Osteoblast (primary cell): ENCODE results near the gene CTDP1. TPM values are rescaled to one million over a fixed set of nuclear protein-coding genes. Genes with fewer than 3 reads are reported as not detected.

ENCODE experiments used
- DNase-seq: peaks from one replicate; pipeline ENCODE4 v3.0.0; 2011; ENCODE audit warnings: low spot score, mixed read lengths; ENCODE audit not compliant: insufficient read length; ENCODE audit errors: missing footprints
- H2AFZ ChIP-seq: 2 replicates; pipeline ENCODE4 v1.6.0; 2011; ENCODE audit warnings: mild to moderate bottlenecking, low read length
- H3K27ac ChIP-seq: 2 replicates; pipeline ENCODE4 v1.5.1; 2011; ENCODE audit warnings: mild to moderate bottlenecking, low read depth, low read length, moderate library complexity
- H3K27me3 ChIP-seq: 2 replicates; pipeline ENCODE4 v1.6.0; 2012; ENCODE audit warnings: mild to moderate bottlenecking, control low read depth, inconsistent platforms, low read length, moderate library complexity; ENCODE audit not compliant: insufficient read depth
- H3K36me3 ChIP-seq: 2 replicates; pipeline ENCODE4 v1.5.1; 2011; ENCODE audit warnings: mild to moderate bottlenecking, low read length, control low read depth, moderate library complexity; ENCODE audit not compliant: insufficient read depth
- H3K4me1 ChIP-seq: 2 replicates; pipeline ENCODE4 v1.5.1; 2011; ENCODE audit warnings: mild to moderate bottlenecking, low read length, control low read depth, moderate library complexity; ENCODE audit not compliant: insufficient read depth
- H3K4me2 ChIP-seq: 2 replicates; pipeline ENCODE4 v1.6.0; 2011; ENCODE audit warnings: mild to moderate bottlenecking, low read length; ENCODE audit not compliant: insufficient read depth
- H3K4me3 ChIP-seq: fragments of 200-600 bp; sonication (generic); 3 replicates; pipeline ENCODE4 v1.5.1; 2012; ENCODE audit warnings: mild to moderate bottlenecking, low read length, inconsistent platforms; ENCODE audit not compliant: insufficient read depth
- H3K79me2 ChIP-seq: 2 replicates; pipeline ENCODE4 v1.6.0; 2012; ENCODE audit warnings: mild to moderate bottlenecking, low read length, control low read depth, inconsistent platforms; ENCODE audit not compliant: insufficient read depth
- H3K9me3 ChIP-seq: 2 replicates; pipeline ENCODE4 v1.5.1; 2011; ENCODE audit warnings: low read depth, low read length, control low read depth
- H4K20me1 ChIP-seq: 2 replicates; pipeline ENCODE4 v1.6.0; 2012; ENCODE audit warnings: mild to moderate bottlenecking, low read length, control low read depth; ENCODE audit not compliant: insufficient read depth
- total RNA-seq: library from RNA; depleted of rRNA; stranded (reverse); fragments of >200 nt; gene quantifications from 2 replicates; pipeline ENCODE4 v1.2.3, GENCODE V29; 2012
- TF ChIP-seq, protein P1 (sequence below): IDR thresholded peaks from 2 replicates; pipeline ENCODE4 v1.5.1; 2011; ENCODE audit warnings: mild to moderate bottlenecking, low read depth, low read length, moderate library complexity; ENCODE audit errors: extremely low read depth

The CTDP1 gene
- total RNA-seq, 1 donor, result 26.8 TPM

DNA sequence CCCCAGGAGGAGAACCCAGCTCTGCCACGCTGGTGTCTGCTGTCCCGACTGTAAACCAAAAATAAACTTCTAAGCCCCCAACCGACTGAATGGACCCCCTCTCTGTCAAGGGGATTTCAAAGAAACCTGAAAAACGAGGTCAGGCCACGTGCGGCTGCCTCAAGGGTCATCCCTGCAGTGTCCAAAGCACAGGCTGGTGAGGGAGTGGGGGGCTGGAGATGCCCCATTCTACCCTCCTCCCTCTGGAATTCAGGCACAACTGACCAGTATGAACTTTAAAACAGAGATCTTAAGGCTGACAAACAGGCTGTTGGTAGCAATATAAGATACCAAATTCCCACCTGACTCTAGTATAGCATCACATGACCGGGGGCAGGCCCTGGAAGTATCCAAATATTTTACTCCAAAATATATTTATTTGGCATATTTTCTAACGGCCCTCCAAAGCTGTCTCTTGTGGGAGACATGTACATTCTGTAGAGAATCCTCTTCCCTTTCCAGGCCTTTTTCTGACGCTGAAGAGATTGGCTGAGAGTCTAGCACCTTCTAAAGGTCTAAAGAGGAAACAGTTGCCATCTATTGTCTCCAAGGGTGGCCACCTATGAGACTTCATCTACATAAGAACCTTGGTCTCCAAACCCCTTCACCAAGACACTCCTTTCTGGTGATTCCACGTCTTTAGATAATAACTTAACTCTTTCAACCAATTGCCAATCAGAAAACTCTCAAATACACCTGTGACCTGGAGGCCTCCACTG is 40.4 kb upstream of the CTDP1 start:
- TF ChIP-seq, protein P1, sequence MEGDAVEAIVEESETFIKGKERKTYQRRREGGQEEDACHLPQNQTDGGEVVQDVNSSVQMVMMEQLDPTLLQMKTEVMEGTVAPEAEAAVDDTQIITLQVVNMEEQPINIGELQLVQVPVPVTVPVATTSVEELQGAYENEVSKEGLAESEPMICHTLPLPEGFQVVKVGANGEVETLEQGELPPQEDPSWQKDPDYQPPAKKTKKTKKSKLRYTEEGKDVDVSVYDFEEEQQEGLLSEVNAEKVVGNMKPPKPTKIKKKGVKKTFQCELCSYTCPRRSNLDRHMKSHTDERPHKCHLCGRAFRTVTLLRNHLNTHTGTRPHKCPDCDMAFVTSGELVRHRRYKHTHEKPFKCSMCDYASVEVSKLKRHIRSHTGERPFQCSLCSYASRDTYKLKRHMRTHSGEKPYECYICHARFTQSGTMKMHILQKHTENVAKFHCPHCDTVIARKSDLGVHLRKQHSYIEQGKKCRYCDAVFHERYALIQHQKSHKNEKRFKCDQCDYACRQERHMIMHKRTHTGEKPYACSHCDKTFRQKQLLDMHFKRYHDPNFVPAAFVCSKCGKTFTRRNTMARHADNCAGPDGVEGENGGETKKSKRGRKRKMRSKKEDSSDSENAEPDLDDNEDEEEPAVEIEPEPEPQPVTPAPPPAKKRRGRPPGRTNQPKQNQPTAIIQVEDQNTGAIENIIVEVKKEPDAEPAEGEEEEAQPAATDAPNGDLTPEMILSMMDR, result no peak
- Histone ChIP-seq H2AFZ (no peak overlapping the region), H3K79me2 (no peaks in the 10 kb centered on the region), H4K20me1 (no peaks in the 10 kb centered on the region), H3K36me3 (no peaks in the 10 kb centered on the region), H3K4me3 (no peak overlapping the region), H3K27me3 (peaks cover 4% of the 10 kb centered on the region), H3K4me2 (no peak overlapping the region), H3K27ac (no peak overlapping the region), H3K9me3 (no peaks in the 10 kb centered on the region), H3K4me1 (peaks cover 3% of the 10 kb centered on the region)
- DNase-seq, result no peak

DNA sequence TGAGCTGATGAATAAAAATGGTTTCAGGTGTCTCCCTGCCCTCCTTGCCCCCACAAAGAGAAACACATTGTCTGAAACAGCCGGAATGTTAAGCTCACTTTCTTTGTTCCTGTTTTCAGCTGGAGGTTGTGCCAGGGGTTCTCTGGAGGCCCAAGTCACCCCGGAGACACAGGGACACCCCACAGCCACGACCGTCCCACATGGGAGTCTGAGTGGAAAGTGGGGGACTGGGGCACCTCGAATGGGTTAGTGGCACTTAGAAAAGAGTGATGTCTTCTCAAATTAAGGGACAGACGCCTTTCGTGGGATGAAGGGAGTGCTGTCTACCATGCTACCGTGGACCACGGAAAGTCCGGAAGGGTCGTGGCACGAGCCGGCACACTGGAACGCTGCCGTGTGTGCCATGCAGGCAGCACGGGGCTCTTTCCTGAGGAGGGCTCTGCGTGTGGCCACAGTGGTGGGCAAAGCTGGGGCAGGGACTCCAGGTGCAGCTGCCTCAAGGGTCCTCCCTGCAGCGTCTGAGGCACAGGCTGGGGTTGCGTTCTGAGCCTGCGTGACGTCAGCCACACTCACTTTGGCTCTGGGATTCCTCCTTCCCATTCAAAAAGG is 39.4 kb upstream of the CTDP1 start:
- Histone ChIP-seq H3K4me1 (no peaks in the 10 kb centered on the region), H3K27me3 (peaks cover 4% of the 10 kb centered on the region)
- TF ChIP-seq, protein P1, result no peak

DNA sequence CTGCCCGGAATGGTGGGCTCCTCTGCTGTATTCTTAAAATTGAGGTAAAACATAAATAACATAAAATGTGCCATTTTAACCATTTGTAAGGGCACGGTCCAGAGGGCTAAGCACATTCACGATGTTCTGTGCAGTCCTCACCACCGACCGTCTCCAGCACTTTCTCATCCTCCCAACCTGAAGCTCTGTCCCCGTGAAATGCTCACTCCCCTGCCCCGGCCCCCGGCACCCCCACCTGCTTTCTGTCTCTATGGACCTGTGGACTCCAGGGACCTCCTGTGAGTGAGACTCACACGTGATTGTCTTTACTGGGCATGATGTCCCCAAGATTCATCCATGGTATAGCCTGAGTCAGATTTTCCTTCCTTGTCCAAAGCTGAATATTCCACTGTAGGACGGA is 38.7 kb upstream of the CTDP1 start:
- peak; percentile 67 for DNase-seq
- Histone ChIP-seq H3K4me3 (no peak overlapping the region), H3K36me3 (no peaks in the 10 kb centered on the region), H3K27me3 (peaks cover 6% of the 10 kb centered on the region), H3K4me1 (no peaks in the 10 kb centered on the region), H3K79me2 (no peaks in the 10 kb centered on the region), H4K20me1 (no peaks in the 10 kb centered on the region), H3K4me2 (no peak overlapping the region), H2AFZ (no peak overlapping the region), H3K9me3 (no peaks in the 10 kb centered on the region), H3K27ac (no peak overlapping the region)
- TF ChIP-seq, protein P1, result no peak

More for the DNA sequence above, 39.4 kb upstream of the CTDP1 start:
- H3K9me3 ChIP-seq, result no peaks in the 10 kb centered on the region
- H3K4me2 ChIP-seq, result no peak overlapping the region
- DNase-seq, result no peak
- H3K36me3 ChIP-seq, result no peaks in the 10 kb centered on the region
- no peak overlapping the region for H3K27ac ChIP-seq
- no peaks in the 10 kb centered on the region for H3K79me2 ChIP-seq
- no peak overlapping the region for H3K4me3 ChIP-seq
- H4K20me1 ChIP-seq, result no peaks in the 10 kb centered on the region
- H2AFZ ChIP-seq, result no peak overlapping the region

DNA sequence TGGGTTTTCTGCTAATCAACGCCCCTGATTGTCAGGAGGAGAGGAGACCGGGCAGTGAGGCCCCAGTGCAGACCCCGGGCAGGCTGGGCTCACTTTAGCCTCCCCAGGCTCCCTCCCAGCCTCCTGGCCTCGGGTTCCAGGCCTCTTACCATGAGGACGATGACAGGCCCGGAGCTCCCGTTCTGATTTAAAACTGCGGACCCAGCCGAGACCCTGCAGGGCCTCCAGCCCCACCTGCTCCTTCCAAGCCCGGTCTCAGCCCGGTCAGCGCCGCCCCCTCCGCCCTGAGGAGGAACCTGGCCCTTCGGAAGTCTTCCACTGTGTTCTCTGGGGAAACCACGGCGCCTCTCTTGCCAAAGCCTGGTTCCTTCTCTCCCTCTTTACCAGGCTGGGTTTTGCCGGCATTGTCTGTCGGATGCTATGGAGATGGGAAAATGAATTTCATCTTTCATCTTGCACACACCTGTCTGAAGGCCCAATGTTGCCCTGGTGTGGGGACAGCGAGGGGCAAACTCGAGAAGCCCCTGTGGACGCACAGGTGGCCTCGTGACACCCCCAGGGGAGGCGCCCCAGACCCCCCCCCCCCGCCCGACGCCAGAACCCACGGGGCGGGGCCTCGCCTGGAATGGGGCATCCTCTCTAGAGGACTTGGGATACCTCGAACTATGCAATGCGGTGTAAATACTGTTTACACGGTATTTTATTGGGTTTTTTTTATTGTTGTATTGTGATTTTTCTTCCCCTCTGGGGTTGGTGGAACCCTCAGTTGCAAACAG is 37.7 kb upstream of the CTDP1 start:
- H3K36me3 ChIP-seq, result no peaks in the 10 kb centered on the region
- no peaks in the 10 kb centered on the region for H3K9me3 ChIP-seq
- no peaks in the 10 kb centered on the region for H3K4me1 ChIP-seq
- no peak overlapping the region for H2AFZ ChIP-seq
- H3K27ac ChIP-seq, result no peak overlapping the region
- no peaks in the 10 kb centered on the region for H3K79me2 ChIP-seq
- TF ChIP-seq, protein P1, result no peak
- H3K4me2 ChIP-seq, result no peak overlapping the region
- no peaks in the 10 kb centered on the region for H4K20me1 ChIP-seq
- H3K4me3 ChIP-seq, result no peak overlapping the region
- H3K27me3 ChIP-seq, result peaks cover 6% of the 10 kb centered on the region
- DNase-seq, result no peak
